ENCODE measurements around the gene EEIG1.

DNA sequence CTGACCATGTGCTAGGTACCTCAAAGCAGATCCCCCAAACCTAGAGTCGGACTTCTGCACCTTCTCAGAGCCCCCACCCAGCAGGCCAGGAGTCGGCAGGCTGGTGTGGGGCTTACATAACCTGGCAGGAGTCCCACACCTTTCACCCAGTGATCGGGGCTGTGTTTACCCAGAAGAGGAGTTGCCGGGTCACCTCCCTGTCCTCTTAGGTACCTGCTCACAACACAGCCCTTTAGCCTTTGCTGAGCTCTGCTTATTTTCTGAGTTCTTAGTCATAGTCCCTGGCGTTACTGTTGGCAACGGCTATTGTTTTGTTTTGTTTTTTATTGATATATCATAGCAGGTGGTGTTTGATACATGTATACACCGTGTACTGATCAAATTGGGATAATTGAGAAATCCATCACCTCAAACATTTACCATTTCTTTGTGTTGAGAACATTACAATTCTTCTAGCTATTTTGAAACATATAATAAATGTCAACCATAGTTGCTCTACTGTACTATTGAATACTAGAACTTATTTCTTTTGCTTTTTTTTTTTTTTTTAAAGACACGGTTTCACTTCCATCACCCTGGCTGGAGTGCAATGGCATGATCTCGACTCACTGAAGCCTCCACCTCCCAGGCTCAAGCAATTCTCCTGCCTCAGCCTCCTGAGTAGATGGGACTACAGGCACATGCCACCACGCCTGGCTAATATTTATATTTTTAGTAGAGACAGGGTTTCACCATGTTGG lies 10.4 kb upstream of the EEIG1 start:
- TF ChIP-seq, protein P1, sequence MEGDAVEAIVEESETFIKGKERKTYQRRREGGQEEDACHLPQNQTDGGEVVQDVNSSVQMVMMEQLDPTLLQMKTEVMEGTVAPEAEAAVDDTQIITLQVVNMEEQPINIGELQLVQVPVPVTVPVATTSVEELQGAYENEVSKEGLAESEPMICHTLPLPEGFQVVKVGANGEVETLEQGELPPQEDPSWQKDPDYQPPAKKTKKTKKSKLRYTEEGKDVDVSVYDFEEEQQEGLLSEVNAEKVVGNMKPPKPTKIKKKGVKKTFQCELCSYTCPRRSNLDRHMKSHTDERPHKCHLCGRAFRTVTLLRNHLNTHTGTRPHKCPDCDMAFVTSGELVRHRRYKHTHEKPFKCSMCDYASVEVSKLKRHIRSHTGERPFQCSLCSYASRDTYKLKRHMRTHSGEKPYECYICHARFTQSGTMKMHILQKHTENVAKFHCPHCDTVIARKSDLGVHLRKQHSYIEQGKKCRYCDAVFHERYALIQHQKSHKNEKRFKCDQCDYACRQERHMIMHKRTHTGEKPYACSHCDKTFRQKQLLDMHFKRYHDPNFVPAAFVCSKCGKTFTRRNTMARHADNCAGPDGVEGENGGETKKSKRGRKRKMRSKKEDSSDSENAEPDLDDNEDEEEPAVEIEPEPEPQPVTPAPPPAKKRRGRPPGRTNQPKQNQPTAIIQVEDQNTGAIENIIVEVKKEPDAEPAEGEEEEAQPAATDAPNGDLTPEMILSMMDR (IDR thresholded peaks at IDR 0.05; ENCODE audit: low read depth, low read length): no peak
- TF ChIP-seq EZH2phosphoT487 (IDR thresholded peaks at IDR 0.05; ENCODE audit: low read depth): no peak
